Measurements from ENCODE around the gene PCDHB3.
"Not testable (repeated sequence)": the region's sequence is repeated elsewhere in the genome, so short reads cannot be mapped to it uniquely, and the experiment has no call there.

Gene PCDHB3

GRCh38 chr5:141137346-141137745 is 37.1 kb downstream of the PCDHB3 start:
- DNase-seq, result not testable (repeated sequence)

- no peak for DNase-seq
Measured at GRCh38 chr5:141149812-141150211, 49.5 kb downstream of the PCDHB3 start, which contains the start of gene PCDHB6. Gene PCDHB6 (plus strand): TSS chr5:141150057. CDS start chr5:141150258, 201 bp downstream.

GRCh38 chr5:141150224-141150992 is 50.1 kb downstream of the PCDHB3 start:
- no peak for DNase-seq

- DNase-seq, result no peak
Measured at GRCh38 chr5:141150993-141151325, 50.7 kb downstream of the PCDHB3 start.

GRCh38 chr5:141151632-141152031 is 51.4 kb downstream of the PCDHB3 start:
- DNase-seq, result not testable (repeated sequence)

- DNase-seq, result not testable (repeated sequence)
Measured at GRCh38 chr5:141152096-141152495, 51.8 kb downstream of the PCDHB3 start.
